ENCODE measurements around the gene TMEM130.
A peak's percentile ranks its signal among the peaks of the same experiment; 100 is the strongest.

TMEM130 gene

GRCh38 chr7:98805956-98806838 is 63.6 kb downstream of the TMEM130 start:
- no peak for DNase-seq

GRCh38 chr7:98802781-98803110 is 67.1 kb downstream of the TMEM130 start:
- DNase-seq = no peak

DNA sequence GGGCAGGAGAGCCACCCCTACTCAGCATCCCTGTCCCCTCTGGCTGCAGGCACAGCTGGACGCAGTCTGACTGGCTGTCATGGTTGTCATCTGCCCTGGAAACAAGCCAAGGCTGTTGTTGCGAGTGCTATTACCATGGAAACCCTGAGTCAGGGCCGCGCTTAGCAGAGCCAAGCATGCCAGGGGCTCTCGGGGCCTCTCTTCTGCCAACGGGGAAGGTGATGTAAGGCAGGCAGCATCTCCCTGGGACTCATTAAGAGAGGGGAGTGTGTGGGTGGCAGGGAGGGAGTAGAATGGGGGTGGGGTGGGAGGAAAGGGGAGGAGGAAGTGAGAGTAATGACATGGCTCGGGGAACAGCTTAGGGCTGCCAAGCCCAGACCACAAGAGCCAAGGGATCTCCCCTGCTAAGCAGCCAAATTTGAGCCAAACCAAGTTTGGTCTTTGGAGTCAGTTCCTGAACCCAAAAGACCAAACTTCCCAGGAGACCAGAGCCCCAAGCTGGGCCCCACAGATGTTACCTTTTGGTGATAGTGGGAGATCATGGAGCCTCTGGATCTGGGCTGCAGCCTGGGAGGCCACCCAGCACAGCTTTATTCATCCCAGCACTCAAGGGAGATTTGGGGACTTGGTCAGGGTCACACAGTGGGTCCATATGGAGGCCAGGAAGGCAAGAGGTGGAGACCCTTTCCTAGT is 67.6 kb downstream of the TMEM130 start:
- DNase-seq = peak; percentile 84

GRCh38 chr7:98800996-98801395 is 68.8 kb downstream of the TMEM130 start:
- DNase-seq = no peak

- DNase-seq = no peak
These were observed 72.7 kb downstream of the TMEM130 start for GRCh38 chr7:98797150-98797549.
